RPMI7951 (cell line): ENCODE results near the gene C16orf90. TPM values are rescaled to one million over a fixed set of nuclear protein-coding genes. Genes with fewer than 3 reads are reported as not detected.
"Not testable (repeated sequence)": the region's sequence is repeated elsewhere in the genome, so short reads cannot be mapped to it uniquely, and the experiment has no call there.

Source experiments
- DNase-seq: peaks from one replicate; pipeline ENCODE4 v3.0.0-alpha.2; 2012; ENCODE audit warnings: low read depth
- total RNA-seq: library from RNA; depleted of rRNA; stranded (reverse); fragments of >200 nt; shearing (Covaris generic); gene quantifications from 2 replicates; pipeline ENCODE4 v1.2.3, GENCODE V29; 2014

The C16orf90 gene
- total RNA-seq, 1 experiment from 2014 or later, result not detected

DNA sequence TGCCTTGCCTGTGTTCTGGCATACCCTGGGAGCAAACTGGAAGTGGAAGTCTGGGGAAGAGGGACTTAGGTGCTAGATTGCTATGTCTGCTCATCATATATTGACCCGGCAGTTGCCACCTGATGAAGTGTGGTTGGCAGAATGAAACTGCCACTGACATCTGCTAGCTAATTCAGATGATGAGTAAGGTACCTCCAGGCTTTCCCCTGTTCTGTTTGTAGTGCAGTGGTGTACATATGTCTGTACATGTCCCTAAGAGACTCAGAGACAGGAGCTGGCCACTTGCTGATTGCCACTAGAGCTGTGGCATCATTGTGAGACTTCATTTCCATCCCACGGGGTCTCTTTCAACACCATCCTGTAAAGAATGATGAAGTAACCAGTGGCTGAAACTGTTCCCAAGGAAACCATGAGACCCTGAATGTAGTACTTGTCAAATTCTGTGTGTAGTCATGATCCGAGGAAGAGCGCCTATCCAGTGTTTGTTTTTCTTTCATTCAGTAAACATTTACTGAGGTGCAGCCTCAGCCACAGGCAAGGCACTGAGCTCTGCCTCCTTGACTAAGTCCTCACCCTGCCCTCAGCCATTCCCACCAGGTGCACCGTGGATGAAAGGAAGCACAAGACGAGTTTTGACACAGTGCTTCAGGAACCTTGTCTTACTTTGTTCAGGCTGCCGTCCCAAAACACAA is 18.7 kb upstream of the C16orf90 start:
- DNase-seq, result no peak

DNA sequence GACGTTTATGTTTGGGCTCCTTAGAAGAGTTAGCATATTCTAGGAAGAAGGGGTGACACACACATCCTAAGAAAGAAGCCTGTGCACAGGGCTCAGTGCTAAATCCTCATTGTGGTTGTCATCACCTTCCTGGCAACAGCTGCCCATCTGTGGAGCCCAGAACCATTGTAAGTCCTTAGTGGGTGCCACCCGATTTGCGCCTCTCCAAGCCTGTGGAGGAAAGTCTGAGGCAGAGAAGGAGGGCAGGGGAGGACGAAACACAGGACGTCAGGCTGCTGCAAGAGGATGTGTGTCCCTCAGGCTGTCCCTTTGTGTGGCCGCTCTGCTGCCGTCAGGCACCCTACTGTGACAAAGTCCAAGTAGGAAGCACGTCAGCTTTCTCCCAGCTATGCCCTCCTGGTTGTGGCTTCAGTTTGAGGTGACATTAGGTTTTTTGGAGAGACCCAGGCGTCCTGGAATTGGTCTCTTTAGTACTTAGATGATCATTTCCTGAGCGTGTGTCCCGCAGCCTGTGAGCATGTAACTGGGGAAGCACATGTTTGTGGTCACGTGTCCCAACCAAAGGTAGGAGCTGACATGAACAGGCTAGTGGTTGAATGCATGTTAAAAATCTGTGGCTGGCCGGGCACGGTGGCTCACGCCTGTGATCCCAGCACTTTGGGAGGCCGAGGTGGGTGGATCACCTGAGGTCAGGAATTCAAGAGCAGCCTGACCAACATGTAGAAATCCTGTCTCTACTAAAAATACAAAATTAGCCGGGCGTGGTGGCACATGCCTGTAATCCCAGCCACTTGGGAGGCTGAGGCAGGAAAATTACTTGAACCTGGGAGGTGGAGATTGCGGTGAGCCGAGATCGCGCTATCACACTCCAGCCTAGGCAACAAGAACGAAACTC is 16.2 kb upstream of the C16orf90 start:
- DNase-seq, result no peak

DNA sequence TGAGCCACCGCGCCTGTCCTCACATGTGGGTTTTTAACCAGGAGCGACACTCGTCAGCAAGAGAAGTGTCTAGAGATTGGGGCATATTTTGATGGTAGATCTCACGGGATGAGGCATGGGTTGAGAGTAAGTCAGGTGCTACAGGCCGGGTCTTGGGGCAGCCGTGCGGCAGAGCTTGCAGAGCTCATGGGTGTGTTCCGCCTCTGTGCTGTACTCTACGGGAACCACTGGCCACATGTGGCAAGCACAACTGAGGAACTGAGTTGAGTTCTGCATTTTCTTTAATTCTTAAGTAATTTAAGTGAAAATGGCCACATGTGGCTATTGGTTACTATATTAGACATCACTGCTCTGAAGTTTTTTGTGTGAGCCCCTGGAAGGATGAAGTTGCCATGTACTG is 15.1 kb upstream of the C16orf90 start:
- no peak for DNase-seq

DNA sequence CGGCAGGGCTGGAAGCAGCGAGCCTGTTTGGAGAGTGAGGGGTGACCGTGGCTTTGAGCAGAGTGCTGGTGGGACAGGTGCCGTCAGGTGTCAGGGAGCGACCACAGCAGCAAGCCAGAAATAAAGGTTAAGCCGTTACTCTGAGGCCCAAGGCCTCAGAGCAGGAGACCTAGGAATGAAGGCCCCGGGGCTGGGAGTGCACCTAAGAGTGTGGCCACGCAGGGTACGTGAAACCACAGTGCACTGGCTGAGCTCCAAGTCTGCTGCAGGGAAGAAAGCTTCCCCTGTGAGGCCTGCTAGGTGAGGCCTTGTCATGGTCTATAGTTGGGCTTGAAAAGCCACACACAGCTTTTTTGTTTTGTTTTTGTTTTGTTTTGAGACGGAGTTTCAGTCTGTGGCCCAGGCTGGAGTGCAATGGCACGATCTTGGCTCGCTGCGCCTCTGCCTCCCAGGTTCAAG is 14.2 kb upstream of the C16orf90 start:
- DNase-seq, result peak; percentile 28

DNA sequence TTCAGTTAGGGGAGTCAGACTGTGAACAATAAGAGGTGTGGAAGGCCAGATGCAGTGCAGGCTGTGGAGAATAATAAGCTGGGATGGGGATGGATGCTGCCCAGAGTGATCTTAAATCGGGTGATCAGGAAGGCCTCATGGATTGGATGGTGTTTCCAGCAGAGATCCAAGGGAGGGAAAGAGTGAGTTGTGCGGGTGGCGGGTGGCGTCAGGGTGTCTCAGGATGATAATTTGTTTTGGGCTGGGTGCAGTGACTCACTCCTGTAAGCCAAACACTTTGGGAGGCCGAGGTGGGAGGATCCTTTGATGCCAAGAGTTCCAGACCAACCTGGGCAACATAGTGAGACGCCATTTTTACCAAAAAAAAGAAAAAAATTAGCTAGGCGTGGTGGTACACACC is 13.4 kb upstream of the C16orf90 start:
- DNase-seq, result no peak

DNA sequence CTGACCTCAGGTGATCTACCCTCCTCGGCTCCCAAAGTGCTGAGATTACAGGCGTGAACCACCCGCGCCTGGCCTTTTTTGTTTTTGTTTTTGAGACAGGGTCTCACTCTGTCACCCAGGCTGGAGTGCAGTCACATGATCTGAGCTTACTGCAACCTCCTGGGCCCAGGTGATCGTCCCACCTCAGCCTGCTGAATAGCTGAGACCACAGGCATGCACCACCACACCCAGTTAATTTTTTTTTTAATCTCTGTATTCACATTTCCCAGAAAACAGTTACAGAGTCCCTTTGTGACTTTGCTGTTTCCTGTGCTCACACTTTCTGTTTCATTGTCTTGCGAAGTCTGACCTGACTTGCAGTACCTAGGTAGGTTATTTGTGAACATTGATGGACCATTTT is 8.2 kb upstream of the C16orf90 start:
- DNase-seq, result no peak

DNA sequence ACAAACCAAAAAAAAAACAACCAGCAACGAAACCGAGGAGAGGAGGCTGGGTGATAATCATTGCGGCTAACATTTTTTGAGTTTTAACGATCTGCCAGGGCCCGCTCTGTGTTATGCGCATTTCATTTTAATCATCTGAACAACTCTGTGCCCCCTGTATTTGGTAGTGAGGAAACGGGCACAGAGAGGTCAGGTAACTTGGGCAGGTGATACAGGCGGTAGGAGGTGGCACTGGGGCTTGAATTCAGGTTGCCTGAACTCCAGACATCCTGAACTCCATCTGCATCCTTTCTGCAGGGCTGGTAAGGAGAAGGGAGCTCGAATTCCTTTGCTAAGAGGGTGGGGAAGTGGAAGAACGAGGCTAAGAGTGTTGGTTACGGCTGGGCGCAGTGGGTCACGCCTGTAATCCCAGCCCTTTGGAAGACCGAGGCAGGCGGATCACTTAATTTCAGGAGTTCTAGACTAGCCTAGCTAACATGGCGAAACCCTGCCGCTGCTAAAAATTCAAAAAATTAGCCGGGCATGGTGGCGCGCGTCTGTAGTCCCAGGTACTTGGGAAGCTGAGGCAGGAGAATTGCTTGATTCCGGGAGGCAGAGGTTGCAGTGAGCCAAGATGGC is 6.6 kb upstream of the C16orf90 start:
- no peak for DNase-seq

DNA sequence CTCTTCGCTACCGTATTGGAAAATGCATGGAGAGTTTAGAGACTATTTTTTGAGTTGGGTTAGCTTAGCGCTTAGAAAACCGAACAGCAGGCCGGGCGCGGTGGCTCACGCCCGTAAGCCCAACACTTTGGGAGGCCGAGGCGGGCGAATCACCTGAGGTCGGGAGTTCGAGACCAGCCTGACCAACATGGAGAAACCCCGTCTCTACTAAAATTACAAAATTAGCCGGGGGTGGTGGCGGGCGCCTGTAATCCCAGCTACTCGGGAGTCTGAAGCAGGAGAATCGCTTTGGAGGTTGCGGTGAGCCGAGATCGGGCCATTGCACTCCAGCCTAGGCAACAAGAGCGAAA is 6.1 kb upstream of the C16orf90 start:
- not testable (repeated sequence) for DNase-seq

DNA sequence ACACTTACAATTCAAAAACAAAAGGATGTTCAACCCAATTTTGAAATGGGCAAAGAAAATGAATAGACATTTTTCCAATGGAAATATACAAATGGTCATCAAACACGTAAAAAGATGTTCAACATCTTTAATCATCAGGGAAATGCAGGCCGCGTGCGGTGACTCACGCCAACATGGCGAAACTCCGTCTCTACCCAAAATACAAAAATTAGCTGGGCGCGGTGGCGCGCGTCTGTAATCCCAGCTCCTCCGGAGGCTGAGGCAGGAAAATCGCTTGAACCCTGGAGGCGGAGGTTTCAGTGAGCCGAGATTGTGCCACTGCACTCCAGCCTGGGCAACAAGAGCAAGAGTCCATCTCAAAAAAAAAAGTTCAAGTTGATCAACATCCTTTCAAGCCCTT is 3.7 kb upstream of the C16orf90 start:
- DNase-seq, result no peak

DNA sequence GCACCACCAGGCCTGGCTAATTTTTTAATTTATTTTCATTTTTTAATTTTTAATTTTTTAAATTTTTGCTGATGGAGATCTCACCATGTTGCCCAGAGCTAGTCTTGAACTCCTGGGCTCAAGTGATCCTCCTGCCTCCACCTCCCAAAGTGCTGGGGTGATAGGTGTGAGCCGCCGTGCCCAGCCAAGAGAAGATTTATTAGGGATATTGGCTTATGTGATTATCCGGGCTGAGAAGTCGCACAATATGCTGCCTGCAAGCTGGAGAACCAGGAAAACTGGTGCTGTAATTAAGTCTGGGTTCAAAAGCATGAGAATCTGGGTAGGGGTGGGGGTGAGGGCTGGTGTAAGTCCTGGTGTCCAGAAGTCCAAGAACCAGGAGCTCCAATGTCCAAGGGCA is 2.5 kb upstream of the C16orf90 start:
- no peak for DNase-seq

DNA sequence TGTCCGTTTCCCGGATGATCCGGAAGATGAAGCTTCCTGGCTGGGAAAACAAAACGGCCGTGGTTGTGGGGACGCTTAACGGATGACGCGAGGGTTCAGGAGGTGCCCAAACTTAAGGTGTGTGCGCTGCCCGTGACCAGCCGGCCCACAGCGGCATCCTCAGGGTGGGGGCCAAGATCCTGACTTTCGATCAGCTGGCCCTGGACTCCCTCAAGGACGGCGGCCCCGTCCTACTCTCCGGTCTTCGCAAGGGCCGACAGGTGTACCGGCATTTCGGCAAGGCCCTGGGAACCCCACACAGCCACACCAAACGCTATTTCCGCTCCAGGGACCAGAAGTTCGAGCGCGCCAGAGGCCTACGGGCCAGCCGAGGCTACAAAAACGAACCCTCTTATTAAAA is 1.1 kb upstream of the C16orf90 start:
- no peak for DNase-seq

DNA sequence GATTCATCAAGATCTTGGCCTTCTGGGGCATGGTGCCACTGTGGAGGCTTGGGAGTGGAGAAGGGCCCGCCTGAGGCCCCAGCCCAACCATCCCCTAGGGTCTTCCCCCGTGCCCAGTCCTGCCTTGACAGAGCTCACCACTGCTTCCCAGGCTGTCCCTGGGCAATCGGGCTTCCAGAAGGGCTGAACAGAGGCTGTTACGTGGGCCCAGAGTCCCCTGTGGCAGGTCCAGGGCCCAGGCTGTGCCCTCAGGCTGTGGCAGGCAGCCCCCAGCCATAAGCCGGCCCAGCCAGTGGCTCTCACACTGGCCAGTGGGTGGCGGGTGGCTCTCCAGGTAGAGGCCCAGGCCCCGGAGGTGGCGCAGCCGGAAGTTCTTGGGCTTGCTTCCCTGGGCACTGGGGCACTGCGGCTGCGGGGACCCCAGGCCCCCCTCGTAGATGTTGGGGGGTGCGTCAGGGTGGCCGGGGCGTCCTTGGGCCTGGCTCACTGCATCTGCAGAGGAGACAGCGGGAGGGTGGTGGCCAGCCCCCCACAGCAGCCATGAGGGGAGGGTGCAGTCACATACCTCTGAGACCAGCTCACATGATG is 809 bp downstream of the C16orf90 start:
- DNase-seq, result no peak

DNA sequence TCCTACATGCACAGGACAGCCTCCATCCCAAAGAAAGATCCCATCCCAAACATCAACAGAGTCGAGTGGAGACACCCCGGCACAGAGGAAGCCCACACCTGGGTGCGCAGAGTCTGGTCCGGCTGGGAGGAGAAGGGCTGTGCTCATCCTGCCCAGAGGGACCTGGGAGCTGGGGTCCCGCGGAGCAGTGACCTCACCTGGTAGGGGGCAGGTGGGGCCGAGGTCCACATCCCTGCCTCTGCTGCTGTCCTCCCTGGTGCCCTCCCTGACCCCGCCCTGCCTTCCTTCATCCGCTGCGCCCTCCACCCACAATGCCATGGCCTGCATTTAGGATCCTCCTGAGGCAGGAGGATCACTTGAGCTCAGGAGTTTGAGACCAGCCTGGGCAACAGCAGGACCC is 2.9 kb downstream of the C16orf90 start:
- DNase-seq, result no peak

DNA sequence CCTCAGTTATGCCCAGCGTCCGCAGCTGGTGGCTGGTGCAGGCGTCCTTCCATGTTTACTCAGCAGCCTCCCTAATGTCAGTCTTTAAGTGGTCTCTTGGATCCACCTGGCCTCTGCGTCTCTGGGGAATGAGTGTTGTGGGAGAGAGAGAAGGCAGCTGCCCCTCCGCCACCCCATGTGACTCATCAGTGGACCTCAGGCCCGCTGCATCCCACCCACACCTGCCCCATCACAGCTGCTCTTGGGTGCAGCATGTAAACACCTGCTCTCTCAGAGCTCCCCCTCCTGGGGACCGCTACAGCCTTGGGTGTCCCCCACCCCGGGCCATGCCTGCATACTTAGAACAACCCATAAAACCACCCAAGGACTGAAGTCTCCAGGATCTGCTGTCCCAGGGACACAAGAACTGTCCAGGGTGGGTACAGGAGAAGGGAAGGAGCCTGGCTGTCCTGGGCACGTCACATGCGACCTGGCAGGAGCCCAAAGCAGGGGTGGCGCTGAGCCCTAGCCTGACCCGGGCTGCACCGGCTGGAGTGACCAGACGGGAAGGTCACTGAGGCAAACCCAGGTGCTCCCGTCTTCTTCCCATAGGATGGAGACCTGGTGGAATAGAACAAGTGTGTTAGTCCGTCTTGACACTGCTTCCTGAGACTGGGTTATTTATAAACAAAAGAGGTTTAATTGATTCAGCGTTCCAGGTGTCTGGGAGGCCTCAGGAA is 4.2 kb downstream of the C16orf90 start:
- DNase-seq, result no peak

DNA sequence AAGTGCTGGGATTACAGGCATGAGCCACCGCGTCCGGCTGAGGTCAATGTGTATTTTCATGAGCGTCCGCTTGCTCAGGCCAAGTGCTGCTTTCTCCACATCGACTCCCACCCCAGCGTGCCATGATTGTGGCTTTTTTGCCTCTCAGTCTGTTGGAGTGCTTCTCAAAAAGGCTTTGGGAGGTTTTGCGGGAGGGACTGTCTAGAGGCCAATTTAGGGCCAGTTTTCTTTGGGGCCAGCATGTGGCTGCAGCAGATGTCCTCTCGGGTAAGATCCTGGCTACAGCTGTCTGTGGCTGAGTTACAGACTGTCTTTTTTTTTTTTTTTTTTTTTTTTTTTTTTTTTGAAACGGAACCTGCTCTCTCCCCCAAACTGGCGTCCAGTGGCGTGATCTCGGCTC is 6.5 kb downstream of the C16orf90 start:
- DNase-seq, result no peak

DNA sequence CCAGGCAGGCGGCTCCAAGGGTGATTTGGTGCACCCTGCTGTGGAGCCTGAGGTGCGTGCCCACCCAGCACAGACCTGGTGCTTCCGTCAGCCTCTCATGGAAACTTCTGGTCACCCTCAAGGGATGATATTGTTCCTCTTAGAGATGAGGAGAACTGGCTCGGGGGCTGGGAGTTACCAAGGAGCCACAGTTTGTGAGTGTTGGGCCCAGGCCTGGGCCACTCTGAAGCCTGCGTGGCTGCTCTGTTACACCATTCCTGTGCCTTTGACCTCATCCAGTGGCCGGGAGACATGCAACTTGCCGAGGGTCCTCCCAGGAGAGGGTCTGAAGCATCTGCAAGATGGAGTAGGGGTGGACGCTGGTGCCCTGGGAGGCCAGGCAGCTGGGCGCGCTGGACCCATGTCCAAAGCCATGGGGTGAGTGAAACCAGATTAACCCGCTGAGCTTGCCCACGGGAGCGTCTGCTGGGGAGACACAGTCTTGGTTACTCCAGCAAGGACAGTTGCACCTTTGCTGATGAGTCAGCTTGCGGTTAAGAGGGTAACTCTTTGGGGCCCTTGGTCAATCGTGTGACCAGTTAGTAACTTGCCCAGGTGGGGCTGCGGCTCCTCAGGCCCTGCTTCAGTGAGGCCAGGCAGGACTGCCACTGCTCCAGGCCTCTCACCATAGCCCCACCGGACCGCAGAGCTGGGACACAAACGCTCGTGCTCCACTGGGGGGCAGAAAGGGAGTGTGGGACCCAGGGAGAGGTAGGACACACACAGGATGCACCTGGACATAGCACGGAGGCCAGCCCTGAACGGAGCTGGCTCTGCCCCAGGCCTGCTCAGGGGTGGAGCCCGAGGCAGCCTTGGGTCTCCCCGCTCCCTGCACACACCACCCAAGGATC is 7.5 kb downstream of the C16orf90 start:
- no peak for DNase-seq

DNA sequence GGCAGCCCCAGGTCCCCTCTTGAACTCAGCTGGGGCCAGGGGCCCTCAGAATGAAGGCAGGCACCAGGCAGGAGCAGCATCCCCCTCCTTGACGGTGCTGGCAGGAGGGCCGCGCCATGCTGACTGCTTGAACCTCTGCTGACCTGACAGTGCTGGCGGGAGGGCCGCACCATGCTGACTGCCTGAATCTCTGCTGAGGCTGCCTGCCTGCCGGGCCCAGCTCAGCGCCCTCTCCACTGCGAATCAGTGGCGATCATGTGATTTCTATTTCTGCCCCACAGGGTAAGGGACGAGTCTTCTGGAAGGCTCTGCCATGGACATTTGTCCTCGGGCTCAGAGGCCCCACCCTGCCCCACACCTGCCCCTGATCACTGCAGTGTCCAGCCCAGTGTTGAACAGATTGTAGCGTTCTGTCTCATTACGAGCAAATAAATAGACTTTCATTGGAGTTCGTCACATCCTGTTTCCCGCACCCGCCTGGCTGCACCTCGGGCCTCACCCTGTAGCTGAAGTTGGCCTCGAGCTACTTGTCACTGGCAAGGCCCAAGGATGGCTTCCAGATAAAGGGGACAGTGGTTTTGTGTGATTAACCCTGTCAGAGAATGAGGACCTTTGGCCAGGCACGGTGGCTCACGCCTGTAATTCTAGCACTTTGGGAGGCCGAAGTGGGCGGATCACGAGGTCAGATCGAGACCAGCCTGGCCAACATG is 8.6 kb downstream of the C16orf90 start:
- DNase-seq, result no peak

DNA sequence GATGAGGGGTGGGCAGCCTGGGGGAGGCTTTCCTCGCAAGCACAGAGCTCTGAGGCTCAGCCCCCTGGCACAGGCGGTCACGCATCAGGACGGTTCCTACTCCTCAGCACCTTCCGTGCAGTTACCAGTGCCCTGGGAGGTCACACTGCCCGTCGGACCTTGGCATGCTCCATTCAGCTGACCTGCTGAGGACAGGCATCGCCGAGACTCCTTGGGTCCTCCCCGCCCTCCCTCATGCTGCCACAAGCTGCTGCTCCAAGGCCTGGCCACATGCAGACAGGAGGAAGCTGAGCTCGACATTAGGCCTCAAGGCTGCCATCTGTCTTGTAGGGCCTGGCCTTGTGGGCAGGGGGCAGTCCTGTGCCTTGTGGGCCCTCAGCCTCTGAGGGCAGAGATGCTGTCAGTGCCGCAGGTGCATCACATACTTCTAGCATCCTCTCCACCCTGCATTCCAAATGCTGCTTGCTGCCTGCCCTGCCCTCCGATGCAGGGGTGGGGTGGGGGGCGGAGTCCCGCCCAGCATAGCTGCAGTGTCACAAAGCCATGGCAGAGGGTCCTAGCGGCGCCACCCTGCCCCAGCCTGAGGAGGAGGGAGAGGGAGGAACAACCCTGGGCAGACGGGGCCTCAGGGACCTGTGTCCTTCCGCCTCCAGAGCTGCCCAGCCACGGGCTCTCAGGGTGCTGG is 9.3 kb downstream of the C16orf90 start:
- no peak for DNase-seq

DNA sequence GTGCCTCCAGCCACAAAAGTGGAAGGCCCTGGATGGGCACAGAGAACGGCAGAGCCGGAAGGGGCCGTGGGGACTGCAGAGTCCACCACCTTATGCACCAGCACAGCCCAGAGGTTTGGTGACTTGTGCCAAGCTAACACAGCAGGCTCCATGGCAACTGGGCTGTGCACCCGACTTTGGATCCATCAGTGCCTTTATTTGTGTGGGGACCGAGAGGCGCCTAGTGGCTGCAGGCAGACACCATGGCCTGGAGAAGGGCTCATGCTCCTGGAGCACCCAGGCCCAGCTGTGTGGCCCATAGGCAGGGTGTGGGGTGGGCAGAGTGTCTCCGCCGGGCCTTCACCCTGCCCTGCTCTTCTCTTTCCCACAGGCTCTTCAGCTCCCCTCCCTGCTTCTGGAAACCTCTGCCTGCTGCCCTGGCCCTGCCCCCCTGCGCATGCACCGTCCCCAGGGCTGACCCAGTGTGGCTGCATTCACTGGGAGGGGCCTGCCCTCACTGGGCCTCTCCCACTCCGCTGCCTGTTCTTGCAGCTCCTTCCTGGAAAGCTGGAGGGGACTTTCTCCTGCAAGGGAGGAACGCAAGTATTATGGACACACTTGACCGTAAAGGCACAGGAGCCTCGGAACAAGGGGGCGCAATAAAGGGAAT is 10.1 kb downstream of the C16orf90 start:
- DNase-seq, result no peak
